ENCODE results near the gene GPX1. TPM values are rescaled to one million over a fixed set of nuclear protein-coding genes. Genes with fewer than 3 reads are reported as not detected.

Gene GPX1
- total and polyA plus RNA-seq, 4 donors, result 87.0 to 412 (median 219) TPM

GRCh38 chr3:49401766-49402165 is 43.6 kb upstream of the GPX1 start:
- 88% methylated on average over 2 of the region's 2 CpGs for WGBS
- H3K9me3 ChIP-seq (ENCODE audit: control insufficient read depth in 4 of 4, low read length in 3 of 4), result no peaks in the 10 kb centered on the region
- H3K4me1 ChIP-seq (ENCODE audit: control insufficient read depth in 4 of 4, insufficient read depth in 4 of 4, low read length in 3 of 4), result peaks cover 3 to 13% (median 3%) of the 10 kb centered on the region in 4 donors
- no peak overlapping the region for H3K27ac ChIP-seq (ENCODE audit: low read depth in 1 of 2, low read length in 2 of 2)
- no peak overlapping the region for H3K4me3 ChIP-seq (ENCODE audit: low read depth in 1 of 3, low read length in 3 of 3)
- H3K9ac ChIP-seq (ENCODE audit: low read depth in 1 of 2, low read length in 2 of 2), result no peak overlapping the region
- TF ChIP-seq EGR1 (IDR thresholded peaks at IDR 0.05; ENCODE audit: low read depth in 2 of 2) (no peak), YY1 (IDR thresholded peaks at IDR 0.05) (no peak), TAF1 (conservative IDR thresholded peaks at IDR 0.05) (no peak), HNF4G (IDR thresholded peaks at IDR 0.05) (no peak), ZBTB33 (IDR thresholded peaks at IDR 0.05) (no peak), FOXA2 (IDR thresholded peaks at IDR 0.05) (no peak)
- no peak for DNase-seq (ENCODE audit: low spot score)
- no peaks in the 10 kb centered on the region for H3K27me3 ChIP-seq (ENCODE audit: control insufficient read depth in 4 of 4, insufficient read depth in 4 of 4, low read length in 3 of 4)
- peaks cover 0 to 7% (median 2%) of the 10 kb centered on the region in 4 donors for H3K36me3 ChIP-seq (ENCODE audit: control insufficient read depth in 4 of 4, insufficient read depth in 3 of 4, low read depth in 1 of 4, low read length in 3 of 4)

DNA sequence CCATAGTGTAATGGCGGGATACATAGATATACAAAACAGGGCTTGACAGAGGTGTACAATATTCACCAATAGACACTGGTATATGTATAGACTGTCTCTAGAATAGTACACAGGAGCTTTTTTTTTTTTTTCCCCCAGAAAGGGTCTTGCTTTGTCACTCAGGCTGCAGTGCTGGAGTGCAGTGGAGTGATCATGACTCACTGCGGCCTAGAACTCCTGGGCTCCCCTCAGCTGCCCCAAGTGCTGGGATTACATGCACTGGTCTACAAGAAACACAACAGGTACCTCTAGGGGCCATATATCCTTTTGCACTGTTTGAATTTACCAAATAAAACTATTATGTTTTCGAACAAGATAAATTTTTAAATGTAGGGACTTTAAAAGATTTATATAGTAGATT is 41.3 kb upstream of the GPX1 start:
- TF ChIP-seq YY1 (IDR thresholded peaks at IDR 0.05) (no peak), HNF4A (conservative IDR thresholded peaks at IDR 0.05) (no peak), ATF3 (IDR thresholded peaks at IDR 0.05) (no peak), RAD21 (IDR thresholded peaks at IDR 0.05) (no peak), HNF4G (IDR thresholded peaks at IDR 0.05) (no peak), TAF1 (conservative IDR thresholded peaks at IDR 0.05) (no peak), CTCF (IDR thresholded peaks at IDR 0.05; ENCODE audit: low read depth, low read length, missing input control) (no peak), GABPA (IDR thresholded peaks at IDR 0.05 in 1 of 2, conservative IDR thresholded peaks at IDR 0.05 in 1 of 2) (no peak), FOXA1 (IDR thresholded peaks at IDR 0.05) (no peak), SP1 (IDR thresholded peaks at IDR 0.05) (no peak), RXRA (IDR thresholded peaks at IDR 0.05) (no peak), ZBTB33 (IDR thresholded peaks at IDR 0.05) (no peak), FOXA2 (IDR thresholded peaks at IDR 0.05) (no peak), JUND (IDR thresholded peaks at IDR 0.05) (no peak), EGR1 (IDR thresholded peaks at IDR 0.05; ENCODE audit: low read depth in 2 of 2) (no peak), NR2F2 (IDR thresholded peaks at IDR 0.05) (no peak)
- TF ChIP-seq, protein P1, sequence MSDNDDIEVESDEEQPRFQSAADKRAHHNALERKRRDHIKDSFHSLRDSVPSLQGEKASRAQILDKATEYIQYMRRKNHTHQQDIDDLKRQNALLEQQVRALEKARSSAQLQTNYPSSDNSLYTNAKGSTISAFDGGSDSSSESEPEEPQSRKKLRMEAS (IDR thresholded peaks at IDR 0.05), result no peak
- TF ChIP-seq, protein P2, sequence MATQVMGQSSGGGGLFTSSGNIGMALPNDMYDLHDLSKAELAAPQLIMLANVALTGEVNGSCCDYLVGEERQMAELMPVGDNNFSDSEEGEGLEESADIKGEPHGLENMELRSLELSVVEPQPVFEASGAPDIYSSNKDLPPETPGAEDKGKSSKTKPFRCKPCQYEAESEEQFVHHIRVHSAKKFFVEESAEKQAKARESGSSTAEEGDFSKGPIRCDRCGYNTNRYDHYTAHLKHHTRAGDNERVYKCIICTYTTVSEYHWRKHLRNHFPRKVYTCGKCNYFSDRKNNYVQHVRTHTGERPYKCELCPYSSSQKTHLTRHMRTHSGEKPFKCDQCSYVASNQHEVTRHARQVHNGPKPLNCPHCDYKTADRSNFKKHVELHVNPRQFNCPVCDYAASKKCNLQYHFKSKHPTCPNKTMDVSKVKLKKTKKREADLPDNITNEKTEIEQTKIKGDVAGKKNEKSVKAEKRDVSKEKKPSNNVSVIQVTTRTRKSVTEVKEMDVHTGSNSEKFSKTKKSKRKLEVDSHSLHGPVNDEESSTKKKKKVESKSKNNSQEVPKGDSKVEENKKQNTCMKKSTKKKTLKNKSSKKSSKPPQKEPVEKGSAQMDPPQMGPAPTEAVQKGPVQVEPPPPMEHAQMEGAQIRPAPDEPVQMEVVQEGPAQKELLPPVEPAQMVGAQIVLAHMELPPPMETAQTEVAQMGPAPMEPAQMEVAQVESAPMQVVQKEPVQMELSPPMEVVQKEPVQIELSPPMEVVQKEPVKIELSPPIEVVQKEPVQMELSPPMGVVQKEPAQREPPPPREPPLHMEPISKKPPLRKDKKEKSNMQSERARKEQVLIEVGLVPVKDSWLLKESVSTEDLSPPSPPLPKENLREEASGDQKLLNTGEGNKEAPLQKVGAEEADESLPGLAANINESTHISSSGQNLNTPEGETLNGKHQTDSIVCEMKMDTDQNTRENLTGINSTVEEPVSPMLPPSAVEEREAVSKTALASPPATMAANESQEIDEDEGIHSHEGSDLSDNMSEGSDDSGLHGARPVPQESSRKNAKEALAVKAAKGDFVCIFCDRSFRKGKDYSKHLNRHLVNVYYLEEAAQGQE (IDR thresholded peaks at IDR 0.05), result no peak
- no peak for DNase-seq (ENCODE audit: low spot score)
- H3K27me3 ChIP-seq (ENCODE audit: control insufficient read depth in 4 of 4, insufficient read depth in 4 of 4, low read length in 3 of 4), result no peaks in the 10 kb centered on the region
- 97% methylated on average over 3 of the region's 3 CpGs for WGBS
- H3K4me1 ChIP-seq (ENCODE audit: control insufficient read depth in 4 of 4, insufficient read depth in 4 of 4, low read length in 3 of 4), result peaks cover 0 to 3% (median 3%) of the 10 kb centered on the region in 4 donors
- H3K9me3 ChIP-seq (ENCODE audit: control insufficient read depth in 4 of 4, low read length in 3 of 4), result no peaks in the 10 kb centered on the region
- peaks cover 1 to 13% (median 3%) of the 10 kb centered on the region in 4 donors for H3K36me3 ChIP-seq (ENCODE audit: control insufficient read depth in 4 of 4, insufficient read depth in 3 of 4, low read depth in 1 of 4, low read length in 3 of 4)
- no peak overlapping the region for H3K9ac ChIP-seq (ENCODE audit: low read depth in 1 of 2, low read length in 2 of 2)
- no peak overlapping the region for H3K4me3 ChIP-seq (ENCODE audit: low read depth in 1 of 3, low read length in 3 of 3)
- no peak overlapping the region for H3K27ac ChIP-seq (ENCODE audit: low read depth in 1 of 2, low read length in 2 of 2)
